Muscle layer of colon (tissue), 2 donors: ENCODE data around the gene GRIN3B.

Source experiments
- H3K27ac ChIP-seq: one replicate; pipeline ENCODE4 v1.7.0; 2013; ENCODE audit warnings: low read depth, mild to moderate bottlenecking, low read length, moderate library complexity
- H3K27me3 ChIP-seq, 2 donors: one replicate each; pipeline ENCODE4 v1.7.0; 2013; ENCODE audit warnings: low read length in 2 of 2, mild to moderate bottlenecking in 2 of 2; ENCODE audit not compliant: insufficient read depth in 2 of 2, control insufficient read depth in 1 of 2
- H3K36me3 ChIP-seq: one replicate; pipeline ENCODE4 v1.7.0; 2013; ENCODE audit warnings: mild to moderate bottlenecking, low read length; ENCODE audit not compliant: insufficient read depth
- H3K4me1 ChIP-seq: one replicate; pipeline ENCODE4 v1.7.0; 2013; ENCODE audit warnings: mild to moderate bottlenecking, low read length; ENCODE audit not compliant: insufficient read depth
- H3K4me3 ChIP-seq, 2 donors: one replicate each; pipeline ENCODE4 v1.7.0; 2013; ENCODE audit warnings: low read length in 2 of 2, low read depth in 1 of 2, mild to moderate bottlenecking in 1 of 2, moderate library complexity in 1 of 2
- H3K9ac ChIP-seq: one replicate; pipeline ENCODE4 v1.7.0; 2013; ENCODE audit warnings: low read length
- H3K9me3 ChIP-seq: one replicate; pipeline ENCODE4 v1.7.0; 2013; ENCODE audit warnings: mild to moderate bottlenecking, low read length
- donor health status: abdominal sarcoma.
- donor health status: Adenocarcinoma of cecum.

GRIN3B gene

DNA sequence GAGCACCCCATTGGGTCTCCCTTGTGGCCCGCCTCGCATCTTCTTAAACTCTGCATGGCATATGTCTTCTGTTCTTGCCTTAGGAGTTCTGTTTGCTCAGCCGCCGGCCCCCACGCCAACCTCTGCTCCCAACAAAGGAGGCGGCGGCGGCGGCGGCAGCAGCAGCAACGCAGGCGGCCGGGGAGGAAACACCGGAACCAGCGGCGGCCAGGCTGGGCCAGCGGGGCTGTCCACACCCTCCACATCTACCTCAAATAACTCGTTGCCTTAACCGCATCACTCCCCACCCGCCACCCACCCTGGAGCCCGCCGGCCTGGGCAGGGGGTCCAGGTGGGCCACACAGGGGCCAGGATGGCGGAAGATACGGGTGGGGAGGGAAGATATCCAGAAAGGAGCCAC is 28.4 kb upstream of the GRIN3B start:
- peaks cover 13% of the 10 kb centered on the region for H3K36me3 ChIP-seq

DNA sequence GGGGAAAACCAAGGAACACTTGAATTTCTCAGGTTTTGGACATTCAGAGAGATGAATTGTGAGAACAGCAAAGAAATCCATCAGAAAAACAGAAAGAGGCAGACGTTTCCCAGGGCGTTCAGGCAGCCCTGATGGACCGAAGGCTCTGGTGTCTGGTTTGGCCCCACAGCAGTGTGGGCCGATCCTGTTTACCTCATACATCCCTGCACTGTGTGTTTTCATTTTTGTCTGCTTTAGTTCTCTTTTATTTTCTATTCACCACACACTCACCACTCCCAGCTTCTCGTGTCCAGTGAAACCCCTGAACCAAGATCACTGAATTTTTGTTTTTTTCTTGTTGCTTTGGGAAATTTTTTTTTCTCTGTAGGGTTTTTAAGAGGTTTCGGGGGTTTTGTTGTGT is 27.9 kb upstream of the GRIN3B start:
- Histone ChIP-seq H3K36me3 (peaks cover 13% of the 10 kb centered on the region), H3K27ac (no peak overlapping the region), H3K27me3 (no peaks in the 10 kb centered on the region), H3K4me1 (no peaks in the 10 kb centered on the region), H3K9ac (no peak overlapping the region), H3K9me3 (peaks cover 7% of the 10 kb centered on the region), H3K4me3 (no peak overlapping the region)

More for the DNA sequence above, 28.4 kb upstream of the GRIN3B start:
- Histone ChIP-seq H3K4me1 (no peaks in the 10 kb centered on the region), H3K4me3 (no peak overlapping the region), H3K9ac (no peak overlapping the region), H3K9me3 (peaks cover 7% of the 10 kb centered on the region), H3K27ac (no peak overlapping the region), H3K27me3 (no peaks in the 10 kb centered on the region)

DNA sequence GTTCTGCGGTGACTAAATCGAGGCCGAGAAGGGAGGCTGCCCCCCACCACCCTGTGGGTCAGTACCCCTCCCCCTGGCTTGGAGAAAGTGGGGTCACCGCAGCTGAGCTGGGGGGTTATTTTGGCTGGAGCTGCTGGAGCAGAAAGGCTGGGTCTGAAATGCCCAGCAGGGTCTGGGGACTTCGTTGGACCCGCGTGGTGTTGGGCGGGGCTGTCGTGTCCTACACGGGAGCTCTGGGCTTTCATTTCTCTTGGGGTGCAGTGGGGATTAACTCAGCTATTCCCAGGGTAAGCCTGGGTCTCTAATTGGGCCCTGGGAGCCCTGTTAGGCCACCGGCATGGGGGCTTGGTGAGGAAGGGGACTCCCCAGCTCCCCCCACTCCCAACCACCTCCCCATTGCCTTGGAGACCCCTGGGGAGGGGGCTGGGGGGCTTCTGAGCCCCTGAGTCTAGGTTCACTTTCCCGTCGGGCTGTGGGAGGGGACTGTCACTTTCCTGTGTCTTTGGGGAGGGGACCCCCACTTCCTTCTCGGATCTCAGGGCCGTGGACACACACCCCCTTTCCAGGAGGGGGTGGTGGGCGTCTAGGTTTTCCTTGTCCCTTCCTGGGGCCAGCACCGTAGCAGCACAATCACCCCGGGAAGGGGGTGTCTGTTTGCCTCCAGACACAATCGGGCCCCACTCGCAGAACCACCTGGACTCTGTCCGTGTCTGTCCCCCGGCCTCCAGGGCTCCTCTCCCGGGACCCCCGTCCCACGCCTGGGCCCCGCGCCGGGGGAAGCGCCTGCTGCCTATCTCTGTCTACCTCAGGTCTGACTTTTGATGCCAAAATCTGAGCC is 26.3 kb upstream of the GRIN3B start:
- H3K9ac ChIP-seq: no peak overlapping the region
- peaks cover 7% of the 10 kb centered on the region for H3K36me3 ChIP-seq
- no peak overlapping the region for H3K27ac ChIP-seq
- no peaks in the 10 kb centered on the region for H3K4me1 ChIP-seq
- H3K27me3 ChIP-seq: no peaks in the 10 kb centered on the region
- no peak overlapping the region for H3K4me3 ChIP-seq
- H3K9me3 ChIP-seq: peaks cover 7% of the 10 kb centered on the region

DNA sequence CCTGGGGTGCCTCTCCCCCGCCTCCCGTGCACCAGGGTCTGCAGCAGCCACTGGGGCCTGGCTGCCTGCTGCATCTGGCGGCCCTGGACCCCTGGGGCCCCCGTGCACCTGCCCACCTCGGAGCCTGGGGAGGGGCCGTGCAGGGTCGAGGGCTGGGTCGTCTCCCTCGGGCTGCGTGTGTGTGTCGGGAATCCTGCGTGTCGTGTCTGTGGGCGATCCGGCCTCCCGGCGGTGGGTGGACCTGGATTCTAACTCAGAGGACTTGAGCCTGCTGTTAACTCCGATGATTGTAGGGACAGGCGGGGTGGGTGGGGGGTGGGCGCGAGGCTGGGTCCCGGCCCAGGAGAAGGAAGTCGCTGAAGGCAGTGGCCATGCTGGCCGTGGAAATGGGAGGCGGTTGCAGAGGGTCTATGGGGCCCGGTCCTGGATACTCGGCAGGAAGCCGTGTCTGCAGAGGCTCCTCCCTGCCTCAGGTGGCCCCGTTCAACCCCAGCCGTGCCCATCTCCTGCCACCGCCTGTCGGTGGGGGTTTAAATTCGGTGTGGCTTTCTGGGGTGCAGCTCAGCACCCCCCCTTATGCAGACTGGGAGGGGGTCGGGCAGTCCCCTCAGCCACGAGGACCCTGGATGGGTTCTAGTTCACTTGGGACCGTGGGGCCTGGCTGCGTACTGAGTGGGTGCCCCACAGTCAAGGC is 25.5 kb upstream of the GRIN3B start:
- H3K9ac ChIP-seq: no peak overlapping the region
- H3K9me3 ChIP-seq: peaks cover 7% of the 10 kb centered on the region
- no peak overlapping the region for H3K27ac ChIP-seq

DNA sequence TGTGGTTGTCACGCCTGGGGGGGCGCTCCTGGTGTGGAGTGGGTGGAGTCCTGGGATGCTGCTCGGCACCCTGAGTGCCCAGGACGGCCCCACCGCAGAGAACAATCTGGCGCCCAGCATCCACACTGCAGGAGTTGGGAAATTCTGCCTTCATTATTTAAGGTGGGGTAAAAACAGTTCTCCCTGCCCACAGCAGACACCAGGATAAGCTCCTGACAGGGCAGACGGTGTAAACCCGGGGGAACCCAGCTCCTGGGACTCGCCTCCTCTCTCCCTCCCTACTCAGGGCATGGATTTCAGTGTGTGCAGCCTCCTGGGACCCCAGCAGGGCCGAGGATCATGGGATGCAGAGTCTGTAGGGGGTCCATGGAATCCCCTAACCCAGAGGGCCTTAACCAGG is 23.7 kb upstream of the GRIN3B start:
- H3K4me1 ChIP-seq: no peaks in the 10 kb centered on the region

More for the DNA sequence above, 25.5 kb upstream of the GRIN3B start:
- peaks cover 7% of the 10 kb centered on the region for H3K36me3 ChIP-seq
- H3K4me1 ChIP-seq: no peaks in the 10 kb centered on the region
- H3K4me3 ChIP-seq: no peak overlapping the region
- H3K27me3 ChIP-seq: no peaks in the 10 kb centered on the region

DNA sequence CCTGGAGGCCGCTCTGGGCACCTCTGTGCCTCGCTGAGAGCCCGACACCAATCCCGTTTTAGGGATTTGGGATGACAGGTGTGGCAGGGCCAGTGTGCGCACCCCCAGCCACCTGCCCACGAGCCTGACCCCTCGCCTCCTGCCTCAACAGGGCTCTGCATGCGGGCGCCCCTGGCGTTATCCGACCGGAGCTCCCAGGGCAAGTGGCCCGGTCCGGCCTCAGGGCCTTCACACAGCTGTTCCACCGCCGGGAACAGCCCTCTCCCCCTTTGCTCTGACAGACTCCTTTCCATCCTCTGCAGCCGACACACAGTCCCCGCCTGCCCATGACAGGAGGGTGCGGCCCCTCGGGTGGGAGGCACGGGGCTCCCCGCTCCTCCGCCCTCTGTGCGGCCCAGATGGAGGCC is 23.2 kb upstream of the GRIN3B start:
- Histone ChIP-seq H3K9ac (no peak overlapping the region), H3K9me3 (no peaks in the 10 kb centered on the region), H3K27ac (no peak overlapping the region), H3K27me3 (no peaks in the 10 kb centered on the region), H3K36me3 (no peaks in the 10 kb centered on the region), H3K4me3 (no peak overlapping the region), H3K4me1 (no peaks in the 10 kb centered on the region)

More for the DNA sequence above, 23.7 kb upstream of the GRIN3B start:
- Histone ChIP-seq H3K9me3 (no peaks in the 10 kb centered on the region), H3K9ac (no peak overlapping the region), H3K27me3 (no peaks in the 10 kb centered on the region), H3K36me3 (no peaks in the 10 kb centered on the region), H3K27ac (no peak overlapping the region), H3K4me3 (no peak overlapping the region)

DNA sequence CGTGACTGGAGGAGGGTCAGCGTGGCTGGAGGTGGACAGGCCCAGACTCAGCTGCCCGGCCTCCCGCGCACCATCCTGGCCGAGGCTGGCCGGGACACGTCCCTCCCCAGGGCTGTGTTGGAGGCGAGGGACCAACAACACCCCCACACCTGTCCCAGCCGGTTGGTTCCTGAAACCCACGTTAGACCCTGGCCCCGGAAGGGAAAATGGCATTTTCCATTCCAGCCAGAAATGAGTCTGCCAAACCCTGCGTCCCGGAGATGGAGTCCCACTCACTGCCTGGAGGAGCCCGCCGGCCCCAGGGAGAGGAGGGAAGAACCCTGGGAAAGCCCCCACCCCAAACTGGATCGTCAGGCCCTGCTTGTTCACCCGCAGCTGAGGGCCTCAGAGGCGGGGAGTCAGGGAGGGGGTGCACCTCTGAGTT is 20.9 kb upstream of the GRIN3B start:
- no peaks in the 10 kb centered on the region for H3K36me3 ChIP-seq
- H3K9ac ChIP-seq: no peak overlapping the region
- H3K9me3 ChIP-seq: no peaks in the 10 kb centered on the region
- no peak overlapping the region for H3K27ac ChIP-seq
- no peak overlapping the region for H3K4me3 ChIP-seq
- no peaks in the 10 kb centered on the region for H3K27me3 ChIP-seq
- H3K4me1 ChIP-seq: peaks cover 6% of the 10 kb centered on the region

DNA sequence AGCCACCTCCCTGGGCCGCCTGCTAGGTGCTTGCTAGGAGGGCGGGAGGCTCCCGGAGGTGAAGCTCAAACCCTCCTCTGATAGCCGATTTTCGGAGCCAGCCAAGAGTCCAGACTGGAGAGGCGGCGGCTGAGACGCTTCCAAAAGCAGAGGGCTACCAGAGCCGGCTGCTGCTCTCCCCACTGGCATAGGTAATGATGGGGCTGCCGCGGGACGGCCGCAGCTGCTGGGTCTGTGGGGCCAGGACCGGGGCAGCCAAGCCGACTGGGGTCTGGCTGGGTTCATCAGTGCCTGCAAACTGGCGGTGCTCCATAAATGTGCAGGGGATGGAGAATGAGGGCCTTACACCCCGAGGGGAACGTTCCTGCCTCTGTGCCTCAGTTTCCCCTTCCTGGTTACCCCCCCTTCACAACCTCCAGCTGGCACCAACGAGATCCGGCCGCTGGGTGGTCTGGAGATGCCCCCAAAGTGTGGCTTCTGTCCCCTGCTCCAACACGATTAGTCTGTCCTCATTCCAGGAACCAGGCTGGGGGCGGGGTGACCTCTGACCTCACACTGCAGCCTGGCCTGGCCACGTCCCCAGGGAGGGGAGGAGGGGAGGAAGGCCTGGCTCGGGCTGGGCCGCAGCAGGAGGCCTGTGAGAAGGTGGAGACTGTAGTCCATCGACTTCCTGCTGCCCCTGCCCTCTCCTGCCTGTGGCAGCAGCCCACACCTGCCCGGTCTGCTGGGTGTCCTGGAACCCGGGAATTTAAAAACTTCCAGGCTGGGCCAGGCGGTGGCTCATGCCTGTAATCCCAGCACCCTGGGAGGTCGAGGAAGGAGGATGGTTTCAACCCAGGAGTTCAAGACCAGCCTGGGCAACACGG is 19.9 kb upstream of the GRIN3B start:
- peaks cover 11% of the 10 kb centered on the region for H3K4me1 ChIP-seq
- no peak overlapping the region for H3K9ac ChIP-seq
- H3K36me3 ChIP-seq: no peaks in the 10 kb centered on the region

DNA sequence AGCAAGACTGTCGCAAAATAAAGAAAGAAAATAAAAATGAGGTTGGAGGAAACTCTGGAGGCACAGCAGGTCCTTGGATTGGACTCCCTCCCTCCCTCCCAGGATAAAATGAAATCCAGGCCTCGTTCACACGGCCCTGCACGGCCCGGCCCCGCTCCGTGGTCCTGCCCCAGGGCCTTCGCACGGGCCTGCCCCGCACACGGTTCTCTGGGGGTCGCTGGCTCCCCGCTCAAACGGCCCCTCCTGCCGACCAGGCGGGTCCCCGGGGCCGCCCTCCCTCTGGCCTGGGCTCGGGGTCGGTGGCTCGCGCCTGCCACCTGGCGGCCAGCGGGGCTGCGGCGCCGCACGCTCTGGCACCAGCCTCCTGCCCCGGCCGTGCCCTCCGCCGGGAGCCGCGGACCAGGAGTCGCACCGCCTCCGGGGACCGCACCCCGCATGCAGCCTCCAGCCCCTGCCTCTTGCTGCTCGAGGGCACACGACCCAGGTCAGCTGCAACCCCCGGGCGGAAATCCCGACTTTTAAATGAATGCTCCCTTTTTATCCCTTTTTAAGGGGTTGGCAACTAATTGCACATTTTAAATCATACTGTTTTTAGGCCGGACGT is 17.6 kb upstream of the GRIN3B start:
- Histone ChIP-seq H3K9ac (no peak overlapping the region), H3K4me3 (peak overlapping the region in 1 of 2 donors; percentile 42), H3K9me3 (no peaks in the 10 kb centered on the region), H3K27me3 (no peaks in the 10 kb centered on the region), H3K36me3 (peaks cover 18% of the 10 kb centered on the region), H3K4me1 (peaks cover 11% of the 10 kb centered on the region), H3K27ac (peak overlapping the region; percentile 19)

More for the DNA sequence above, 19.9 kb upstream of the GRIN3B start:
- no peak overlapping the region for H3K27ac ChIP-seq
- no peaks in the 10 kb centered on the region for H3K9me3 ChIP-seq
- no peak overlapping the region for H3K4me3 ChIP-seq
- H3K27me3 ChIP-seq: no peaks in the 10 kb centered on the region

DNA sequence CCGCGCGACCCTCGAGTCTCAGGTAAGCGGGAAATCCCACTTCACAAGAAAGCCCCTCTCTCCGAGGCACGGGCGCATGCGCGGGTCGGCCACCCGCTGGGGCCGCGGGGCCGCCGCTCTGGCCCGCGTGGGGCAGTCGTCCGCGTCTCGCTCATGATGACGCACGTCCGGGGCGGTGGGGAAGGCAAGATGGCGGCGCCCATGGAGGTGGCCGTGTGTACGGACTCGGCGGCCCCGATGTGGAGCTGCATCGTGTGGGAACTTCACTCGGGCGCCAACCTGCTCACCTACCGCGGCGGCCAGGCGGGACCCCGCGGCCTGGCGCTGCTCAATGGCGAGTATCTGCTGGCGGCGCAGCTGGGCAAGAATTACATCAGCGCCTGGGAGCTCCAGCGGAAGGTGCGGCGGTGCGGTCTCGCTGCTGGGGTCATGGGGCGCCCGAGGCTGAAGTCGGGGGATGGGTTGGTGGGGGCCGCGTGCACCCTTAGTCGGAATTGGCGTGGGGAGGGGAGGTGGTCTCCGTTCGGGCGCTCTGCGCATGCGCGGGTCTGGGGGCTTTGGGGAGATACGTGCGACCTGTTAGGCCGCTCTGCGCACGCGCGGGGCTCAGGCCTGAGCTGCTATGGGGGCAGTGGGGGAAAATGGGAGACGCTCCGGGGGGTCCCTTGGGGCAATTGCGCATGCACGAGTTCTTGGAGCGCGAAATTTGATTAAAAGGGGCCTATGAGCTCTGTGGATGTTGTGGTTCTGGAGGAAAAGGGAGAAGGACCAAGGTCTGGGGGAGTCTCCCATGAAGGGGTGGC is 15.9 kb upstream of the GRIN3B start, which contains the start of gene WDR18:
Gene WDR18, plus strand, starts transcription at position 181 of the 803 bp plus-strand sequence. Its CDS starts 9 bp downstream, at position 190.
- Histone ChIP-seq H3K27ac (peak within 1 kb of the TSS; percentile 93), H3K4me1 (peaks cover 11% of the 10 kb centered on the region), H3K4me3 (peak within 1 kb of the TSS; percentile 84 to 96), H3K9ac (peak within 1 kb of the TSS; percentile 80), H3K9me3 (no peaks in the 10 kb centered on the region), H3K27me3 (no peaks in the 10 kb centered on the region), H3K36me3 (peaks cover 18% of the 10 kb centered on the region)
